Measurements from ENCODE around the gene BRINP3.
A peak's percentile ranks its signal among the peaks of the same experiment; 100 is the strongest.

BRINP3 gene

DNA sequence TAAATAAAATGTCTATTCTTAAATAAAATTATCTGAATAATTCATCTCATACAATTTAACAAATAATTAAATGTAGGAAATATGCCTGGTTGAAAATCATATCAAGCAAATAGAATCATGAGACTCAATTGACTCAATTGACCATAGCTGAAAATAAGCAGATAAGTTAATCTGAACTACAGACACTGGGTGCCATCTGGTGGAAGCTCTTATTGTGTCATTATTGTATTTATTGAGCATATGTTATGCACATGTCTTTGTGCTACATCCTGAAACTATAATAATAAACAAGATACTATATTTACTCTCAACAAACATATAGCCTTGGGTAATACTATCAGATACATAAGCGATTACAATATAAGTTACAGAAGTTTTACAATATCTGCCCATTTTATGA lies 41.0 kb downstream of the BRINP3 start:
- H3K9ac ChIP-seq (ENCODE audit: low read length), result no peak overlapping the region
- H3K9me2 ChIP-seq (replicated peaks; ENCODE audit: insufficient read depth, low read length), result no peaks in the 10 kb centered on the region
- H3K27ac ChIP-seq (ENCODE audit: low read depth, low read length), result no peak overlapping the region
- H3K27me3 ChIP-seq (ENCODE audit: low read length), result no peaks in the 10 kb centered on the region
- H3K79me2 ChIP-seq (ENCODE audit: insufficient read depth, low read length), result no peaks in the 10 kb centered on the region
- H3K4me2 ChIP-seq (ENCODE audit: low read depth, low read length, poor library complexity, severe bottlenecking), result no peak overlapping the region
- no peak for TF ChIP-seq EZH2phosphoT487 (conservative IDR thresholded peaks at IDR 0.05; ENCODE audit: low read length)
- TF ChIP-seq, protein P1, sequence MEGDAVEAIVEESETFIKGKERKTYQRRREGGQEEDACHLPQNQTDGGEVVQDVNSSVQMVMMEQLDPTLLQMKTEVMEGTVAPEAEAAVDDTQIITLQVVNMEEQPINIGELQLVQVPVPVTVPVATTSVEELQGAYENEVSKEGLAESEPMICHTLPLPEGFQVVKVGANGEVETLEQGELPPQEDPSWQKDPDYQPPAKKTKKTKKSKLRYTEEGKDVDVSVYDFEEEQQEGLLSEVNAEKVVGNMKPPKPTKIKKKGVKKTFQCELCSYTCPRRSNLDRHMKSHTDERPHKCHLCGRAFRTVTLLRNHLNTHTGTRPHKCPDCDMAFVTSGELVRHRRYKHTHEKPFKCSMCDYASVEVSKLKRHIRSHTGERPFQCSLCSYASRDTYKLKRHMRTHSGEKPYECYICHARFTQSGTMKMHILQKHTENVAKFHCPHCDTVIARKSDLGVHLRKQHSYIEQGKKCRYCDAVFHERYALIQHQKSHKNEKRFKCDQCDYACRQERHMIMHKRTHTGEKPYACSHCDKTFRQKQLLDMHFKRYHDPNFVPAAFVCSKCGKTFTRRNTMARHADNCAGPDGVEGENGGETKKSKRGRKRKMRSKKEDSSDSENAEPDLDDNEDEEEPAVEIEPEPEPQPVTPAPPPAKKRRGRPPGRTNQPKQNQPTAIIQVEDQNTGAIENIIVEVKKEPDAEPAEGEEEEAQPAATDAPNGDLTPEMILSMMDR (IDR thresholded peaks at IDR 0.05; ENCODE audit: insufficient read depth, low read length, poor library complexity, severe bottlenecking), result peak; percentile 13
- H3K36me3 ChIP-seq (ENCODE audit: low read length), result no peaks in the 10 kb centered on the region
- no peak overlapping the region for H3K4me3 ChIP-seq (ENCODE audit: insufficient read depth, low read length, poor library complexity, severe bottlenecking)
- H2AFZ ChIP-seq (ENCODE audit: low read depth, low read length, severe bottlenecking), result no peak overlapping the region
- no peaks in the 10 kb centered on the region for H4K20me1 ChIP-seq (ENCODE audit: low read depth, low read length)
- H3F3A ChIP-seq (ENCODE audit: insufficient read depth), result no peaks in the 10 kb centered on the region
- no peaks in the 10 kb centered on the region for H3K9me3 ChIP-seq (ENCODE audit: insufficient read depth, low read length)

DNA sequence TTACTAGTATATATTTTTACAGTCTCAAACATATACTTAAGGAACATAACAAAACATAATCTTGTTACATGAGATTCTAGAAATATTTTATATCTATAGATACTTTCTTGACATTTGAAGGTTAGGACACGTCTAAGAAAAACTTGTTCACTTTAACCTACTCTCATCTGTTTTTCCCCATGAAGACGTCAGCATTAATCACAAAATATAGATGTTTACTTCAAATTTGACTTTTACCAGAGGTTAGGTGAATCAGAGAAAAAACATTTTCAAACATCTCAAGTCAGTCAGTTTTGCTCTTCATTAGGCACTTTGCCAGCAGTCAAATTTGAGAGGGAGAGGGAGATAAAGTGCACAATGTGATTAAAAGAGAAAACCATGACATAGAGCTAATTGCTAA lies 47.7 kb downstream of the BRINP3 start:
- Histone ChIP-seq H3K4me2 (ENCODE audit: low read depth, low read length, poor library complexity, severe bottlenecking) (no peak overlapping the region), H3K4me3 (ENCODE audit: insufficient read depth, low read length, poor library complexity, severe bottlenecking) (no peak overlapping the region), H3K79me2 (ENCODE audit: insufficient read depth, low read length) (no peaks in the 10 kb centered on the region), H3K9ac (ENCODE audit: low read length) (no peak overlapping the region), H3K27ac (ENCODE audit: low read depth, low read length) (no peak overlapping the region), H3K9me2 (replicated peaks; ENCODE audit: insufficient read depth, low read length) (no peaks in the 10 kb centered on the region), H3K36me3 (ENCODE audit: low read length) (no peaks in the 10 kb centered on the region), H3K27me3 (ENCODE audit: low read length) (no peaks in the 10 kb centered on the region), H3K9me3 (ENCODE audit: insufficient read depth, low read length) (no peaks in the 10 kb centered on the region), H4K20me1 (ENCODE audit: low read depth, low read length) (no peaks in the 10 kb centered on the region), H3F3A (ENCODE audit: insufficient read depth) (no peaks in the 10 kb centered on the region), H2AFZ (ENCODE audit: low read depth, low read length, severe bottlenecking) (no peak overlapping the region)
- no peak for TF ChIP-seq EZH2phosphoT487 (conservative IDR thresholded peaks at IDR 0.05; ENCODE audit: low read length)
- TF ChIP-seq, protein P1 (IDR thresholded peaks at IDR 0.05; ENCODE audit: insufficient read depth, low read length, poor library complexity, severe bottlenecking), result no peak

DNA sequence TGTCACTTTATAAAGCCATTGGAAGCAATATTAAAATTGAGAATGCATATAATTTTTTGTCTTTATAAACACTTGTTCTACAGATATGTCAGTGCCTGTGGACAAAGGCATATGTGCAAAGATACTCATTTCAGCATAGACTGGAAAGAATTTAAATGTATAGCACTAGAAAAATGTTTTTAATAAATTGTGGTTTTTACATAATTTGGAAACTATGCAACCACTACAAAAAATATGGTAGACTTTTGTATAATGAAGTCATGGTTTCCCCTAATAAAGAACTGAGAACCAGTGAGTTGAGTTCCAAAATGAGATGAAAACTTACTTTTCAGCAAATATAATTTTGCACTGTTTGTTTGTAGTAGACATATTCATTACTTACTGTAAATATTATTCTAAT lies 48.5 kb downstream of the BRINP3 start:
- Histone ChIP-seq H3K9me3 (ENCODE audit: insufficient read depth, low read length) (no peaks in the 10 kb centered on the region), H3K9me2 (replicated peaks; ENCODE audit: insufficient read depth, low read length) (no peaks in the 10 kb centered on the region), H3K79me2 (ENCODE audit: insufficient read depth, low read length) (no peaks in the 10 kb centered on the region), H3F3A (ENCODE audit: insufficient read depth) (no peaks in the 10 kb centered on the region), H3K36me3 (ENCODE audit: low read length) (no peaks in the 10 kb centered on the region), H4K20me1 (ENCODE audit: low read depth, low read length) (no peaks in the 10 kb centered on the region), H3K4me3 (ENCODE audit: insufficient read depth, low read length, poor library complexity, severe bottlenecking) (no peak overlapping the region), H2AFZ (ENCODE audit: low read depth, low read length, severe bottlenecking) (no peak overlapping the region), H3K27me3 (ENCODE audit: low read length) (no peaks in the 10 kb centered on the region), H3K27ac (ENCODE audit: low read depth, low read length) (no peak overlapping the region), H3K9ac (ENCODE audit: low read length) (no peak overlapping the region), H3K4me2 (ENCODE audit: low read depth, low read length, poor library complexity, severe bottlenecking) (no peak overlapping the region)
- TF ChIP-seq, protein P1 (IDR thresholded peaks at IDR 0.05; ENCODE audit: insufficient read depth, low read length, poor library complexity, severe bottlenecking), result no peak
- no peak for TF ChIP-seq EZH2phosphoT487 (conservative IDR thresholded peaks at IDR 0.05; ENCODE audit: low read length)

Data from SU-DHL-6 (cell line).